ENCODE measurements around the gene GOLGA8A.
"Not testable (repeated sequence)": the region's sequence is repeated elsewhere in the genome, so short reads cannot be mapped to it uniquely, and the experiment has no call there.

Gene GOLGA8A

GRCh38 chr15:34409511-34409910 lies 28.1 kb downstream of the GOLGA8A start:
- not testable (repeated sequence) for DNase-seq (ENCODE audit: low read depth in 2 of 3, low spot score in 1 of 3)

- DNase-seq (ENCODE audit: low read depth in 2 of 3, low spot score in 1 of 3), result not testable (repeated sequence)
These were observed 28.6 kb downstream of the GOLGA8A start for GRCh38 chr15:34408973-34409372.

GRCh38 chr15:34403899-34404298 lies 33.7 kb downstream of the GOLGA8A start:
- not testable (repeated sequence) for DNase-seq (ENCODE audit: low read depth in 2 of 3, low spot score in 1 of 3)

GRCh38 chr15:34403160-34403598 lies 34.4 kb downstream of the GOLGA8A start:
- DNase-seq (ENCODE audit: low read depth in 2 of 3, low spot score in 1 of 3), result not testable (repeated sequence)

- not testable (repeated sequence) for DNase-seq (ENCODE audit: low read depth in 2 of 3, low spot score in 1 of 3)
These were observed 39.9 kb downstream of the GOLGA8A start for GRCh38 chr15:34397637-34398259.

GRCh38 chr15:34392981-34393380 lies 44.6 kb downstream of the GOLGA8A start:
- not testable (repeated sequence) for DNase-seq (ENCODE audit: low read depth in 2 of 3, low spot score in 1 of 3)

- not testable (repeated sequence) for DNase-seq (ENCODE audit: low read depth in 2 of 3, low spot score in 1 of 3)
These were observed 48.0 kb downstream of the GOLGA8A start for GRCh38 chr15:34389594-34390086.

Measured in stimulated activated CD4-positive, alpha-beta T cell treated with anti-CD3 and anti-CD28 coated beads, Interleukin-12 subunit alpha, Interleukin-12 subunit beta, amount 100 ng/mL, for 48 hours (primary cell).